ENCODE results near the gene ATM. TPM values are rescaled to one million over a fixed set of nuclear protein-coding genes. Genes with fewer than 3 reads are reported as not detected.

ATM gene
- polyA plus RNA-seq, 1 donor from 2014 or later, result 74.6 TPM

GRCh38 chr11:108368134-108368533 is 145.3 kb downstream of the ATM start:
- H3K27ac ChIP-seq (ENCODE audit: low read length), result no peak overlapping the region
- H3K9ac ChIP-seq (ENCODE audit: low read length), result no peak overlapping the region
- no peak overlapping the region for H2AFZ ChIP-seq (ENCODE audit: low read depth, low read length)
- H3K27me3 ChIP-seq (ENCODE audit: insufficient read depth, low read depth, low read length), result no peaks in the 10 kb centered on the region
- no peak overlapping the region for H3K4me2 ChIP-seq (ENCODE audit: low read length)
- no peak overlapping the region for H3K4me3 ChIP-seq (ENCODE audit: low read length)
- H3F3A ChIP-seq (ENCODE audit: insufficient read depth, low read length, poor library complexity, severe bottlenecking), result no peaks in the 10 kb centered on the region
- no peaks in the 10 kb centered on the region for H3K9me2 ChIP-seq (ENCODE audit: insufficient read depth, low read length)
- H3K9me3 ChIP-seq (ENCODE audit: low read length), result no peaks in the 10 kb centered on the region
- no peak for TF ChIP-seq MXI1 (conservative IDR thresholded peaks at IDR 0.05; ENCODE audit: poor library complexity, severe bottlenecking)
- H4K20me1 ChIP-seq (ENCODE audit: insufficient read depth), result no peaks in the 10 kb centered on the region
- H3K79me2 ChIP-seq (replicated peaks; ENCODE audit: insufficient read depth, low read length), result no peaks in the 10 kb centered on the region
- H3K36me3 ChIP-seq (ENCODE audit: insufficient read depth, low read length), result no peaks in the 10 kb centered on the region

- no peaks in the 10 kb centered on the region for H3K36me3 ChIP-seq (ENCODE audit: insufficient read depth, low read length)
- no peaks in the 10 kb centered on the region for H3K9me2 ChIP-seq (ENCODE audit: insufficient read depth, low read length)
- no peak overlapping the region for H3K4me2 ChIP-seq (ENCODE audit: low read length)
- TF ChIP-seq MXI1 (conservative IDR thresholded peaks at IDR 0.05; ENCODE audit: poor library complexity, severe bottlenecking) (no peak), TAF1 (IDR thresholded peaks at IDR 0.05; ENCODE audit: low read depth) (no peak), RAD21 (conservative IDR thresholded peaks at IDR 0.05) (no peak), EZH2 (IDR thresholded peaks at IDR 0.05; ENCODE audit: borderline replicate concordance, insufficient read depth, low read length, poor library complexity, severe bottlenecking) (no peak), SMC3 (conservative IDR thresholded peaks at IDR 0.05; ENCODE audit: poor library complexity) (no peak), CTCF (IDR thresholded peaks at IDR 0.05; ENCODE audit: poor library complexity, severe bottlenecking) (no peak), EP300 (conservative IDR thresholded peaks at IDR 0.05; ENCODE audit: poor library complexity, severe bottlenecking) (no peak), REST (IDR thresholded peaks at IDR 0.05; ENCODE audit: borderline replicate concordance) (no peak)
- H3K4me3 ChIP-seq (ENCODE audit: low read length), result no peak overlapping the region
- no peak overlapping the region for H2AFZ ChIP-seq (ENCODE audit: low read depth, low read length)
- no peaks in the 10 kb centered on the region for H3K9me3 ChIP-seq (ENCODE audit: low read length)
- no peaks in the 10 kb centered on the region for H4K20me1 ChIP-seq (ENCODE audit: insufficient read depth)
- no peaks in the 10 kb centered on the region for H3K79me2 ChIP-seq (replicated peaks; ENCODE audit: insufficient read depth, low read length)
- no peak overlapping the region for H3K27ac ChIP-seq (ENCODE audit: low read length)
- H3K27me3 ChIP-seq (ENCODE audit: insufficient read depth, low read depth, low read length), result no peaks in the 10 kb centered on the region
- no peak overlapping the region for H3K9ac ChIP-seq (ENCODE audit: low read length)
- no peaks in the 10 kb centered on the region for H3F3A ChIP-seq (ENCODE audit: insufficient read depth, low read length, poor library complexity, severe bottlenecking)
Measured at GRCh38 chr11:108369064-108369463, 146.2 kb downstream of the ATM start.

- Histone ChIP-seq H3K9me3 (ENCODE audit: low read length) (no peaks in the 10 kb centered on the region), H3K27me3 (ENCODE audit: insufficient read depth, low read depth, low read length) (no peaks in the 10 kb centered on the region), H3K27ac (ENCODE audit: low read length) (no peak overlapping the region), H3F3A (ENCODE audit: insufficient read depth, low read length, poor library complexity, severe bottlenecking) (no peaks in the 10 kb centered on the region), H2AFZ (ENCODE audit: low read depth, low read length) (no peak overlapping the region), H4K20me1 (ENCODE audit: insufficient read depth) (no peaks in the 10 kb centered on the region), H3K79me2 (replicated peaks; ENCODE audit: insufficient read depth, low read length) (no peaks in the 10 kb centered on the region), H3K9me2 (ENCODE audit: insufficient read depth, low read length) (no peaks in the 10 kb centered on the region), H3K9ac (ENCODE audit: low read length) (no peak overlapping the region), H3K36me3 (ENCODE audit: insufficient read depth, low read length) (no peaks in the 10 kb centered on the region), H3K4me3 (ENCODE audit: low read length) (no peak overlapping the region), H3K4me2 (ENCODE audit: low read length) (no peak overlapping the region)
- TF ChIP-seq CTCF (IDR thresholded peaks at IDR 0.05; ENCODE audit: poor library complexity, severe bottlenecking), result no peak
- no peak for TF ChIP-seq TAF1 (IDR thresholded peaks at IDR 0.05; ENCODE audit: low read depth)
- no peak for TF ChIP-seq SMC3 (conservative IDR thresholded peaks at IDR 0.05; ENCODE audit: poor library complexity)
Measured at GRCh38 chr11:108370315-108370714, 147.4 kb downstream of the ATM start.

Measured in neural cell (in vitro differentiated cells).